Esophagus squamous epithelium (tissue), 5 donors: ENCODE results near the gene PLA2R1. TPM values are rescaled to one million over a fixed set of nuclear protein-coding genes. Genes with fewer than 3 reads are reported as not detected.

Source experiments
- DNase-seq: peaks from one replicate; lab custom pipeline; 2025; lab: John Stamatoyannopoulos, UW
- H3K27ac ChIP-seq, 4 donors: fragments of 200-600 bp; sonication (generic); one replicate each; pipeline ENCODE4 v1.5.1; 2016 to 2019; ENCODE audit warnings: mild to moderate bottlenecking in 1 of 4
- H3K27me3 ChIP-seq, 4 donors: fragments of 200-600 bp; sonication (generic); 1 replicate in 3 of 4; 2 replicates in 1 of 4; pipeline versions ENCODE4 v1.5.1 to v1.6.0; 2017 to 2021; ENCODE audit warnings: antibody characterized with exemption in 1 of 4
- H3K36me3 ChIP-seq, 3 donors: fragments of 200-600 bp; sonication (generic); one replicate each; pipeline ENCODE4 v1.5.1; 2016 to 2019
- H3K4me1 ChIP-seq, 3 donors: fragments of 200-600 bp; sonication (generic); one replicate each; pipeline ENCODE4 v1.5.1; 2017 to 2019
- H3K4me3 ChIP-seq, 4 donors: fragments of 200-600 bp; sonication (generic); 1 replicate in 3 of 4; 2 replicates in 1 of 4; pipeline ENCODE4 v1.5.1; 2016 to 2019; ENCODE audit warnings: mild to moderate bottlenecking in 2 of 4, moderate library complexity in 1 of 4
- H3K9me3 ChIP-seq, 3 donors: fragments of 200-600 bp; sonication (generic); one replicate each; pipeline ENCODE4 v1.5.1; 2016 to 2019
- CTCF ChIP-seq, 6 experiments: fragments of 450-650 bp in 4 of 6; fragments of 200-600 bp in 2 of 6; sonication (generic) in 2 of 6; IDR thresholded peaks; one replicate each; pipeline ENCODE4 v1.5.1; 2016 to 2019; ENCODE audit warnings: antibody characterized with exemption in 6 of 6, mild to moderate bottlenecking in 4 of 6, moderate library complexity in 4 of 6
- POLR2A ChIP-seq, 4 donors: fragments of 450-650 bp; IDR thresholded peaks; one replicate each; pipeline ENCODE4 v1.6.1; 2017; ENCODE audit warnings: antibody characterized with exemption in 4 of 4, mild to moderate bottlenecking in 4 of 4, moderate library complexity in 3 of 4
- WGBS, 2 donors: methylation state at CpG; one replicate each; pipeline ENCODE4 v1.1.5; 2018; 5-methylcytosine and 5-hydroxymethylcytosine counted together
- intact Hi-C: fragments of 100-400 bp; cut with DNase I; formaldehyde crosslinking; loops from one replicate; pipeline ENCODE4 v1.15.0; 2022
- total RNA-seq, 4 donors: library from RNA; depleted of rRNA; stranded (reverse); fragments of >200 nt; gene quantifications; one replicate each; pipeline ENCODE4 v1.1.0, GENCODE V29; 2016
- donor health status: DM: yes; HTN: yes; CAD: no.

PLA2R1 gene
- total RNA-seq, 4 donors from 2014 or later = 9.2 to 18.9 (median 12.3) TPM

- no peak for DNase-seq
- H3K27ac ChIP-seq = no peak overlapping the region
- H3K27me3 ChIP-seq = no peaks in the 10 kb centered on the region
- no peaks in the 10 kb centered on the region for H3K4me1 ChIP-seq
- H3K9me3 ChIP-seq = no peaks in the 10 kb centered on the region
- no peak overlapping the region for H3K4me3 ChIP-seq
- 82 to 86% methylated on average over 5 of the region's 5 CpGs for WGBS, 2 donors
- intact Hi-C loops = no loop called here
- peaks cover 0 to 6% (median 0%) of the 10 kb centered on the region in 3 donors for H3K36me3 ChIP-seq
- TF ChIP-seq POLR2A (IDR thresholded peaks at IDR 0.05) (no peak), CTCF (IDR thresholded peaks at IDR 0.05) (no peak)
Observed at GRCh38 chr2:159882130-159882745, 180.2 kb downstream of the PLA2R1 start.

Other genes starting within 250 kb of the PLA2R1 start
- gene LY75, start 157.9 kb downstream of the PLA2R1 start, total RNA-seq = 10 to 100 TPM in 1 of 4 donors, 1 to 10 TPM in 3; 2.1 to 11.8 (median 5.7) TPM
- 10 to 100 TPM; 25.3 to 42.2 (median 33.6) TPM for gene ITGB6, start 137.7 kb upstream of the PLA2R1 start, total RNA-seq